GM23338 (cell line): Measurements from ENCODE around the gene KIF4B. TPM values are rescaled to one million over a fixed set of nuclear protein-coding genes. Genes with fewer than 3 reads are reported as not detected.
A peak's percentile ranks its signal among the peaks of the same experiment; 100 is the strongest.
"Not testable (repeated sequence)": the region's sequence is repeated elsewhere in the genome, so short reads cannot be mapped to it uniquely, and the experiment has no call there.

Experiments used
- ATAC-seq: fragments of 200-7000 bp; cut with Tn5 transposase; 3 replicates; pipeline ENCODE4 v1.9.1; 2020
- DNase-seq: peaks from one replicate; pipeline ENCODE4 v3.0.0-alpha.2; 2015; ENCODE audit warnings: low spot score
- H2AFZ ChIP-seq: fragments of 200-600 bp; sonication (generic); 2 replicates; pipeline ENCODE4 v1.8.0; 2016; ENCODE audit warnings: antibody characterized with exemption, mild to moderate bottlenecking, moderate library complexity
- H3F3A ChIP-seq: fragments of 200-600 bp; sonication (generic); replicated peaks from 2 replicates; pipeline ENCODE4 v1.8.0; 2017; ENCODE audit warnings: antibody characterized with exemption, mixed run types, low read depth
- H3K27ac ChIP-seq: fragments of 200-600 bp; sonication (generic); 2 replicates; pipeline ENCODE4 v1.6.1; 2016; ENCODE audit warnings: low read depth
- H3K27me3 ChIP-seq: fragments of 200-600 bp; sonication (generic); 2 replicates; pipeline ENCODE4 v1.8.0; 2016; ENCODE audit warnings: mild to moderate bottlenecking, mixed run types, moderate library complexity; ENCODE audit not compliant: insufficient read depth
- H3K36me3 ChIP-seq: fragments of 200-600 bp; sonication (generic); 2 replicates; pipeline ENCODE4 v1.8.0; 2016; ENCODE audit warnings: mild to moderate bottlenecking; ENCODE audit not compliant: insufficient read depth
- H3K4me1 ChIP-seq: fragments of 200-600 bp; sonication (generic); 2 replicates; pipeline ENCODE4 v1.8.0; 2016; ENCODE audit warnings: mild to moderate bottlenecking, moderate library complexity; ENCODE audit not compliant: insufficient read depth
- H3K4me2 ChIP-seq: fragments of 200-600 bp; sonication (generic); 2 replicates; pipeline ENCODE4 v1.7.1; 2017; ENCODE audit warnings: mixed run types
- H3K4me3 ChIP-seq: fragments of 200-600 bp; sonication (generic); 2 replicates; pipeline ENCODE4 v1.6.1; 2016; ENCODE audit warnings: mixed run types
- H3K79me2 ChIP-seq: fragments of 200-600 bp; sonication (generic); replicated peaks from 2 replicates; pipeline ENCODE4 v1.8.0; 2017; ENCODE audit warnings: mild to moderate bottlenecking; ENCODE audit not compliant: insufficient read depth
- H3K9me2 ChIP-seq: fragments of 200-600 bp; sonication (generic); 2 replicates; pipeline ENCODE4 v1.8.0; 2017; ENCODE audit not compliant: insufficient read depth
- H4K20me1 ChIP-seq: fragments of 200-600 bp; sonication (generic); replicated peaks from 2 replicates; pipeline ENCODE4 v1.8.0; 2017; ENCODE audit warnings: mild to moderate bottlenecking; ENCODE audit not compliant: insufficient read depth
- H3K27ac Mint-ChIP-seq: 2 replicates; pipeline ENCODE4 v1.8.0; 2020; ENCODE audit warnings: inconsistent platforms, mild to moderate bottlenecking, moderate library complexity, mixed read lengths
- H3K27me3 Mint-ChIP-seq: 3 replicates; pipeline ENCODE4 v1.8.0; 2022; ENCODE audit warnings: low read depth, mild to moderate bottlenecking, moderate library complexity, mixed read lengths, inconsistent platforms; ENCODE audit not compliant: insufficient read depth, poor library complexity
- H3K36me3 Mint-ChIP-seq: 3 replicates; pipeline ENCODE4 v1.8.0; 2021; ENCODE audit warnings: low read depth, mild to moderate bottlenecking, inconsistent platforms, moderate library complexity, mixed read lengths
- H3K4me1 Mint-ChIP-seq: 3 replicates; pipeline ENCODE4 v1.8.0; 2020; ENCODE audit warnings: mild to moderate bottlenecking, inconsistent platforms, mixed read lengths
- H3K4me3 Mint-ChIP-seq: 3 replicates; pipeline ENCODE4 v1.8.0; 2021; ENCODE audit warnings: moderate library complexity, mild to moderate bottlenecking, inconsistent platforms, mixed read lengths
- H3K9me3 Mint-ChIP-seq: 3 replicates; pipeline ENCODE4 v1.8.0; 2020; ENCODE audit warnings: moderate library complexity, mild to moderate bottlenecking, inconsistent platforms, mixed read lengths
- CTCF ChIP-seq, 2 experiments: fragments of 200-600 bp in 1 of 2; sonication (generic) in 1 of 2; conservative IDR thresholded peaks; 2 replicates each; pipeline versions ENCODE4 v1.5.1 to v1.6.1; 2016 to 2017; ENCODE audit warnings: antibody characterized with exemption in 2 of 2, low read depth in 2 of 2, mild to moderate bottlenecking in 2 of 2, moderate library complexity in 1 of 2
- polyA plus RNA-seq: library from polyadenylated mRNA; unstranded; fragments of >200 nt; fragmentation: Nextera tagmentation; extraction: Ambion mirVana; gene quantifications from 2 replicates; pipeline ENCODE4 v1.2.1, GENCODE V29; 2016
- total RNA-seq: library from RNA; depleted of rRNA; stranded (reverse); fragments of >200 nt; shearing (Covaris generic); gene quantifications from 2 replicates; pipeline ENCODE4 v1.2.3, GENCODE V29; 2014
- TF ChIP-seq, protein P1 (sequence below): IDR thresholded peaks from 2 replicates; pipeline ENCODE4 v1.6.1; 2016; ENCODE audit warnings: antibody characterized with exemption

KIF4B gene
- total and polyA plus RNA-seq, 2 experiments from 2014 or later, result not detected

DNA sequence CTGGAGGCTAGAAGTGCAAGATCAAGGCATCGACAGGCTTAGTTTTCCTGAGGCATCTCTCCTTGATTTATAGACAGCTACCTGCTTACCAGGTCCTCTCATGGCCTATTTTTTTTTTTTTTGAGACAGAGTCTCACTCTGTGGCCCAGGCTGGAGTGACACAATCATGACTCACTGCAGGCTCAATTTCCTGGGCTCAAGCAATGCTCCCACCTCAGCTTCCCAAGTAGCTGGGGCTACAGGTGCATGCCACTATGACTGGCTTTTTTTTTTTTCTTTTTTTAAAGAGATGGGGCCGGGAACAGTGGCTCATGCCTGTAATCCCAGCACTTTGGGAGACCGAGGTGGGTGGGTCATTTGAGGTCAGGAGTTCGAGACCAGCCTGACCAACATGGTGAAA, 10.8 kb upstream of the KIF4B start:
- H3K27me3 ChIP-seq, H3K4me1 Mint-ChIP-seq, H3K27me3 Mint-ChIP-seq, H3K9me2 ChIP-seq, H3K4me3 ChIP-seq, H3K27ac ChIP-seq, H3K79me2 ChIP-seq, H3F3A ChIP-seq, H3K4me1 ChIP-seq, H3K27ac Mint-ChIP-seq, H4K20me1 ChIP-seq, H2AFZ ChIP-seq, H3K4me3 Mint-ChIP-seq, H3K36me3 ChIP-seq, H3K4me2 ChIP-seq, DNase-seq, ATAC-seq, H3K36me3 Mint-ChIP-seq: not testable (repeated sequence)
- peaks cover 17% of the 10 kb centered on the region for H3K9me3 Mint-ChIP-seq

DNA sequence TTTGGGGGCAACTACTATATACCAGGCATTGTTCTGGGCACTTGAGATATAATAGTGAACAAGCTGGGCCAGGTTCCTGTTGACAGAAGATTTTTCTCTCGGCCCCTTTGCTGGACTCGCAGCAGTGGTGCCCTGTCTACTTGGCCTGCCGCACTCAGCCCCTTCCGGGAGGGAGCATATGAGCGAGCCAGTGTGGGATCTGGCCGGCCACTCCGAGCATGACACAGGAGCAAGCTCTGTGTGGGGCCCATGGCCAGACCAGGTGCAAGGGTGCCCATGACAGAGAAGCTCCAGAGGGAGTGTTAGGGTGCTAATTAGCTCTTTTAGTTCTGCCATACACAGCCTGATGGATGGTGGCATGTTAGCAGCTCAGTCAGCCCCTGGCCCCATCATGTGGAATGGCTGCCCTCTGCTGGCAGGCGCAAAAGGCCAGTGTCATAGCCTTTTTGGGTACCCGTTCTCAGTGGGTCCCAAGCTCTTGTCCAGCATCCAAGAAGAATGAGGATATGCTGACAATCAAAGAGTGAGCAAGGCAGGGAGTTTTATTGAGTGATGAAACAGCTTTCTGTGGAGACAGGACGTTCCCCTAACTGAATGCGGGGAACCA, 9.3 kb upstream of the KIF4B start:
- Histone ChIP-seq H3K27me3 (no peaks in the 10 kb centered on the region), H3K27ac (no peak overlapping the region), H3K4me2 (no peak overlapping the region), H3K4me3 (no peak overlapping the region), H3K4me1 (no peaks in the 10 kb centered on the region), H3K9me2 (no peaks in the 10 kb centered on the region), H3K36me3 (no peaks in the 10 kb centered on the region), H3F3A (no peaks in the 10 kb centered on the region), H2AFZ (no peak overlapping the region), H4K20me1 (no peaks in the 10 kb centered on the region), H3K79me2 (no peaks in the 10 kb centered on the region)
- Mint-ChIP-seq H3K4me1 (no peaks in the 10 kb centered on the region), H3K9me3 (peaks cover 17% of the 10 kb centered on the region), H3K27ac (no peak overlapping the region), H3K36me3 (no peaks in the 10 kb centered on the region; the same call in 2 of the 3 replicates), H3K27me3 (peaks cover 5% of the 10 kb centered on the region), H3K4me3 (no peak overlapping the region)
- DNase-seq, result peak; percentile 57
- peak; percentile 68 to 86 for TF ChIP-seq CTCF (conservative IDR thresholded peaks at IDR 0.05; ENCODE audit: low read depth in 2 of 2)
- TF ChIP-seq, protein P1, sequence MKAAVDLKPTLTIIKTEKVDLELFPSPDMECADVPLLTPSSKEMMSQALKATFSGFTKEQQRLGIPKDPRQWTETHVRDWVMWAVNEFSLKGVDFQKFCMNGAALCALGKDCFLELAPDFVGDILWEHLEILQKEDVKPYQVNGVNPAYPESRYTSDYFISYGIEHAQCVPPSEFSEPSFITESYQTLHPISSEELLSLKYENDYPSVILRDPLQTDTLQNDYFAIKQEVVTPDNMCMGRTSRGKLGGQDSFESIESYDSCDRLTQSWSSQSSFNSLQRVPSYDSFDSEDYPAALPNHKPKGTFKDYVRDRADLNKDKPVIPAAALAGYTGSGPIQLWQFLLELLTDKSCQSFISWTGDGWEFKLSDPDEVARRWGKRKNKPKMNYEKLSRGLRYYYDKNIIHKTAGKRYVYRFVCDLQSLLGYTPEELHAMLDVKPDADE, result no peak
- ATAC-seq, result peak; percentile 80

- H3K4me1 ChIP-seq, H3K36me3 ChIP-seq, H3K27ac ChIP-seq, H3K27me3 ChIP-seq, H3K4me1 Mint-ChIP-seq, H4K20me1 ChIP-seq, H3K36me3 Mint-ChIP-seq, H3F3A ChIP-seq, H3K4me3 Mint-ChIP-seq, H3K9me2 ChIP-seq, H3K79me2 ChIP-seq, H3K27me3 Mint-ChIP-seq, DNase-seq, H3K4me2 ChIP-seq, H3K4me3 ChIP-seq, H2AFZ ChIP-seq, H3K27ac Mint-ChIP-seq, ATAC-seq: not testable (repeated sequence)
- peaks cover 17% of the 10 kb centered on the region for H3K9me3 Mint-ChIP-seq
Observed at GRCh38 chr5:155006265-155006664, 7.3 kb upstream of the KIF4B start.
